Measurements from ENCODE around the gene CHD2.
"Not testable (repeated sequence)": the region's sequence is repeated elsewhere in the genome, so short reads cannot be mapped to it uniquely, and the experiment has no call there.

CHD2 gene

GRCh38 chr15:92906563-92907081 lies 6.5 kb downstream of the CHD2 start:
- peak; percentile 38 for DNase-seq (ENCODE audit: low spot score)

GRCh38 chr15:92907229-92907628 lies 7.1 kb downstream of the CHD2 start:
- DNase-seq (ENCODE audit: low spot score): peak; percentile 42

GRCh38 chr15:92907896-92908712 lies 8.0 kb downstream of the CHD2 start:
- DNase-seq (ENCODE audit: low spot score): peak; percentile 81

GRCh38 chr15:92908713-92909057 lies 8.6 kb downstream of the CHD2 start:
- no peak for DNase-seq (ENCODE audit: low spot score)

- no peak for DNase-seq (ENCODE audit: low spot score)
Measured at GRCh38 chr15:92909136-92909781, 9.1 kb downstream of the CHD2 start.

- no peak for DNase-seq (ENCODE audit: low spot score)
Measured at GRCh38 chr15:92910451-92910850, 10.3 kb downstream of the CHD2 start.

GRCh38 chr15:92914103-92914499 lies 14.0 kb downstream of the CHD2 start:
- no peak for DNase-seq (ENCODE audit: low spot score)

- DNase-seq (ENCODE audit: low spot score): no peak
Measured at GRCh38 chr15:92914768-92915221, 14.7 kb downstream of the CHD2 start.

- DNase-seq (ENCODE audit: low spot score): no peak
Measured at GRCh38 chr15:92915766-92916435, 15.8 kb downstream of the CHD2 start.

- peak; percentile 92 for DNase-seq (ENCODE audit: low spot score)
Measured at GRCh38 chr15:92917598-92918407, 17.7 kb downstream of the CHD2 start.

- DNase-seq (ENCODE audit: low spot score): not testable (repeated sequence)
Measured at GRCh38 chr15:92918881-92919280, 18.8 kb downstream of the CHD2 start.

- no peak for DNase-seq (ENCODE audit: low spot score)
Measured at GRCh38 chr15:92920595-92921161, 20.6 kb downstream of the CHD2 start.

- DNase-seq (ENCODE audit: low spot score): no peak
Measured at GRCh38 chr15:92921215-92922131, 21.3 kb downstream of the CHD2 start.

GRCh38 chr15:92922418-92923002 lies 22.4 kb downstream of the CHD2 start:
- no peak for DNase-seq (ENCODE audit: low spot score)

- peak; percentile 40 for DNase-seq (ENCODE audit: low spot score)
Measured at GRCh38 chr15:92924216-92924615, 24.1 kb downstream of the CHD2 start.

GRCh38 chr15:92925454-92925853 lies 25.3 kb downstream of the CHD2 start:
- no peak for DNase-seq (ENCODE audit: low spot score)

GRCh38 chr15:92928225-92928750 lies 28.2 kb downstream of the CHD2 start:
- no peak for DNase-seq (ENCODE audit: low spot score)

- no peak for DNase-seq (ENCODE audit: low spot score)
Measured at GRCh38 chr15:92929002-92929401, 28.9 kb downstream of the CHD2 start.

GRCh38 chr15:92930054-92930621 lies 30.0 kb downstream of the CHD2 start:
- DNase-seq (ENCODE audit: low spot score): no peak
